HCT116 (cell line): ENCODE results near the gene OR52K2.

Experiments used
- CTCF ChIP-seq, 3 experiments: fragments of 200-600 bp in 1 of 3; sonication (generic) in 1 of 3; IDR thresholded peaks in 2 of 3; conservative IDR thresholded peaks in 1 of 3; 2 replicates each; pipeline ENCODE4 v1.5.1; 2012 to 2017; ENCODE audit warnings: low read depth in 2 of 3, low read length in 2 of 3, antibody characterized with exemption in 1 of 3, borderline replicate concordance in 1 of 3, control low read depth in 1 of 3, mild to moderate bottlenecking in 1 of 3, mixed read lengths in 1 of 3, mixed run types in 1 of 3, moderate library complexity in 1 of 3; ENCODE audit not compliant: insufficient read depth in 1 of 3
- ELF1 ChIP-seq: IDR thresholded peaks from 2 replicates; pipeline ENCODE4 v1.6.1; 2012; ENCODE audit warnings: low read depth, borderline replicate concordance
- EZH2 ChIP-seq: fragments of 200-600 bp; sonication (generic); IDR thresholded peaks from 2 replicates; pipeline ENCODE4 v1.6.1; 2017; ENCODE audit warnings: antibody characterized with exemption, mixed run types
- JUND ChIP-seq: IDR thresholded peaks from 2 replicates; pipeline ENCODE4 v1.6.1; 2012
- POLR2A ChIP-seq: IDR thresholded peaks from 2 replicates; pipeline ENCODE4 v1.7.0; 2011; ENCODE audit warnings: borderline replicate concordance; ENCODE audit not compliant: insufficient read depth, insufficient read length; ENCODE audit errors: extremely low read depth
- POLR2AphosphoS5 ChIP-seq: IDR thresholded peaks from 2 replicates; pipeline ENCODE4 v1.6.1; 2011; ENCODE audit warnings: mild to moderate bottlenecking, low read depth, low read length, moderate library complexity
- SIN3A ChIP-seq: IDR thresholded peaks from 2 replicates; pipeline ENCODE4 v1.6.1; 2012; ENCODE audit warnings: low read depth
- TCF7L2 ChIP-seq: IDR thresholded peaks from 2 replicates; pipeline ENCODE4 v1.7.0; 2011; ENCODE audit warnings: borderline replicate concordance, inconsistent platforms; ENCODE audit not compliant: insufficient read depth, insufficient read length; ENCODE audit errors: extremely low read depth

DNA sequence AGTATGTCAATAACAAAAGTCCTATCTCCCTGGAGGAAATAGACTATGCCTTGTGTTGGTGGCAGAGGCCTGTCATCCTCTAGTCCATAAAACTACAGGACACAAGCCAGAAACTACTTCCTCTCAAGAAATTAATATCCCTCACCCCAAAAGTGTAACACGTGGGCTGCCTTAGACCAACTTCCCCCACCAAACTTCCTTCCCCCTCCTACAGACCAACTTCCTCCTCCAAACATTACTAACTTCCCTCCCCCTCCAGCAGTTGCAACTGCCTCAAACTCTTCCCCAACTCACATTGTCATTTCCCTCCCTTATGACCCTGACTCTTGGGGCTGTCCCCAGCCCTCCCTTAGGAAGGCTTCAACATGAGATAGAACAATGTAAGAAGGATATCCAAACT is 6.3 kb downstream of the OR52K2 start:
- TF ChIP-seq JUND (no peak), POLR2A (no peak), CTCF (IDR thresholded peaks at IDR 0.05 in 2 of 3, conservative IDR thresholded peaks at IDR 0.05 in 1 of 3; ENCODE audit: borderline replicate concordance in 1 of 3, insufficient read depth in 1 of 3, low read depth in 2 of 3, low read length in 2 of 3) (no peak), EZH2 (no peak), SIN3A (no peak), POLR2AphosphoS5 (no peak), TCF7L2 (no peak), ELF1 (no peak)
